NCI-H526 treated with DMSO at 0.1 percent for 48 hours (cell line): ENCODE measurements around the gene USP30.

Experiments used
- DNase-seq: peaks from one replicate; lab custom pipeline; 2025; lab: John Stamatoyannopoulos, UW

The USP30 gene

DNA sequence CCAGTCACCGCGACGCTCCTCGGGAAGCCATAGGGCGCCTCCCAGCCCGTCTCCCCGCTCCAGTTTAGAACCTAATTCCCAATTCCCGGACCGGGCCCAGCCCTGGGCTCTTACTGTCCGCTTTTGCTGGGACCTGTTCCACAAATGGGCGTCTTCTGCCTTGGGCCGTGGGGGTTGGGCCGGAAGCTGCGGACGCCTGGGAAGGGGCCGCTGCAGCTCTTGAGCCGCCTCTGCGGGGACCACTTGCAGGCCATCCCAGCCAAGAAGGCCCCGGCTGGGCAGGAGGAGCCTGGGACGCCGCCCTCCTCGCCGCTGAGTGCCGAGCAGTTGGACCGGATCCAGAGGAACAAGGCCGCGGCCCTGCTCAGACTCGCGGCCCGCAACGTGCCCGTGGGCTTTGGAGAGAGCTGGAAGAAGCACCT is 45.8 kb downstream of the USP30 start:
- DNase-seq = no peak

DNA sequence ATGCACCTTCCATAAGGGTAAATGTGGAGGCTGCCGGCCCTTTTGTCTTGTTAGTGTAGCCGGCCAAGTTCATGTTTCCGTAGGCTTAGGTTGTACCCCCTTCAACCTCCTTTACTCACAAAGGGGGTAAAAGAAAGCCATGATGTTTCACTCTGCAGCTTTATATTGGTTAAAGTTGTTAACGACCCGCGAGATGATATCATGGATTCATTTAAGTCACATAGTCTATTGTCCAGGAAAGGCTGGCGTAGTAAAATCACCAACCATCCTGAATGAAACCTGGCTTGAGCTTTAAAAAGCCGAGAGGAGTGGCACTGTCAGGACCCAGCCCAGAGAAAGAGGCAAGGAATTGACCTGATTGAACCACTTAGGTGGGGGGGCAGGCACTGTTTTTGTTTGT is 46.3 kb downstream of the USP30 start:
- no peak for DNase-seq

DNA sequence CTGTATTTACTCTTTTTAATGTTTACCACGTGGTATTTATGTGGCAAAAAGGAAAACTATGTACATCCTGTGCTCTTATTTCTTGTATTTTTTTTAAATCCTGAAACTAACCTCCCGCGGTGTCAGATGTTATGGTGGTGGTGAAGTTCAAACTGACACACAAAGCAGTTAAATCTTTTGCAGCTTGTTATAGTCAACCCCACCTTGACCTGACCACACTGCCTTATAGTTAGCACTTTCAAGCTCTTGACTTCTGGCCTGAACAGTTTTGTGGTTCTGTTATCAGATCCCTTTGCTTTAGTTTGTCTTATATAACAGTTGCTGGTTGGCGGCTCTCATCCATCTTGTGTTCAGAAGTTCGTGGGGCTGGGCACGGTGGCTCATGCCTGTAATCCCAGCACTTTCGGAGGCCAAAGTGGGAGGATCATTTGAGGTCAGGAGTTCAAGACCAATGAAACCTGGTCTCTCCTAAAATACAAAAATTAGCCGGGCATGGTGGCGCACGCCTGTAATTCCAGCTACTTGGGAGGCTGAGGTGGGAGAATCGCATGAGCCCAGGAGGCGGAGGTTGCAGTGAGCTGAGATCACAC is 47.1 kb downstream of the USP30 start:
- DNase-seq = no peak

GRCh38 chr12:109100741-109101140 is 48.4 kb downstream of the USP30 start:
- no peak for DNase-seq

GRCh38 chr12:109102491-109102890 is 50.1 kb downstream of the USP30 start:
- DNase-seq = no peak

- no peak for DNase-seq
Measured at GRCh38 chr12:109105176-109105575, 52.8 kb downstream of the USP30 start.

- DNase-seq = no peak
Measured at GRCh38 chr12:109109746-109110350, 57.5 kb downstream of the USP30 start.

DNA sequence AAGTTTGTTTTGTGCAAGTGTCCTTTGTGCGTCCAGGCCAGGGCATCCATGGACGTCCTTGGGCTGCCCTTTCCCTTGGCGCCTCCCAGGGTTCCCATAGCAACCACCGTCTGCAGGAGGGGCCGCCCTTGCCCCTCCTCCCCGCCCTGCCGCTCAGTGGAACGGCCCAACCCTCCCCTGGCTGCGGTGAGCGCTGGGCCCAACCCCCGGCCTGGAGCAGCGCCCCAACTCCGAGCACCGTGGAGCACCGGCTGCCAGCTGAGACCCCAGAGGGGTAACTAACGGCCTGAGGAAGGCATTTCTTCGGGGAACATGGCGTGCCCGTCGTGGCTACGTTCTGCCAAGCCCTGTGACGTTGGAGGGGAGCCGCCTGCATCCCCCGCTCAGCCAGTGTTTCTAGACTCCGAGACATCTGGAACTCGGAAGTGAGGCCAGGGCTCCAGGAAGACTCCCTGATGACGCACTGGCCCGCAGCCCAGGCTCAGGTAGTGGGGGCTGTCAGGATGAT is 58.7 kb downstream of the USP30 start:
- DNase-seq = no peak

GRCh38 chr12:109112720-109113465 is 60.5 kb downstream of the USP30 start:
- no peak for DNase-seq

DNA sequence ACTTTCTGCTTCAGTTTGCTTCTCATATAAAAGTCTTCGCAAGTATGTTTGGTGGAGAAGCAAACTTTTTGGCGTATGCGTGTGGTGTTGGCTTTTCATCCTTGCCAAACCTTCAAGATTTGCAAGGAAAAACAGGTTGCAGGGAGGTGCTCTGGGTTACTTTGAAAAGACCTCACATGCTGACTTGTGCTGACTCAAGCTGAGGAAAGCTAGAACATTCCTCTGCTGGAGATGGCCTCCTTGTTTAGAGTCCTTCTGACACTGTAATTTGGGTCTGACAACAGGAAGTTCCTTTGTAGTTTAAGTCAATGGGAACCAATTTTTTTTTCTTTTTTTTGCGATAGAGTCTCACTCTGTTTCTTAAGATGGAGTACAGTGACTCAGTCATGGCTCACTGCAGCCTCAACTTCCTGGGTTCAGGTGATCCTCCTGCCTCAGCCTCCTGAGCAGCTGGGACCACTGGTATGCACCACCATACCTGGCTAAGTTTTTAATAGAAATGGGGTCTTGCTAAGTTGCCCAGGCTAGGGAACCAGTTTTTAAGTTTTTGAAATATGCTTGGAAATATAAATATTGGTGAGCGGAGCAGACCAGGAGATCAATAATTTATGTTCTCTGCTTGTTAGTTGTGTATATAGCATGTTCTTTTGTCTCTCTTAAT is 61.4 kb downstream of the USP30 start:
- DNase-seq = no peak

GRCh38 chr12:109114644-109115043 is 62.3 kb downstream of the USP30 start:
- DNase-seq = no peak

- DNase-seq = no peak
Measured at GRCh38 chr12:109115404-109115757, 63.0 kb downstream of the USP30 start.

DNA sequence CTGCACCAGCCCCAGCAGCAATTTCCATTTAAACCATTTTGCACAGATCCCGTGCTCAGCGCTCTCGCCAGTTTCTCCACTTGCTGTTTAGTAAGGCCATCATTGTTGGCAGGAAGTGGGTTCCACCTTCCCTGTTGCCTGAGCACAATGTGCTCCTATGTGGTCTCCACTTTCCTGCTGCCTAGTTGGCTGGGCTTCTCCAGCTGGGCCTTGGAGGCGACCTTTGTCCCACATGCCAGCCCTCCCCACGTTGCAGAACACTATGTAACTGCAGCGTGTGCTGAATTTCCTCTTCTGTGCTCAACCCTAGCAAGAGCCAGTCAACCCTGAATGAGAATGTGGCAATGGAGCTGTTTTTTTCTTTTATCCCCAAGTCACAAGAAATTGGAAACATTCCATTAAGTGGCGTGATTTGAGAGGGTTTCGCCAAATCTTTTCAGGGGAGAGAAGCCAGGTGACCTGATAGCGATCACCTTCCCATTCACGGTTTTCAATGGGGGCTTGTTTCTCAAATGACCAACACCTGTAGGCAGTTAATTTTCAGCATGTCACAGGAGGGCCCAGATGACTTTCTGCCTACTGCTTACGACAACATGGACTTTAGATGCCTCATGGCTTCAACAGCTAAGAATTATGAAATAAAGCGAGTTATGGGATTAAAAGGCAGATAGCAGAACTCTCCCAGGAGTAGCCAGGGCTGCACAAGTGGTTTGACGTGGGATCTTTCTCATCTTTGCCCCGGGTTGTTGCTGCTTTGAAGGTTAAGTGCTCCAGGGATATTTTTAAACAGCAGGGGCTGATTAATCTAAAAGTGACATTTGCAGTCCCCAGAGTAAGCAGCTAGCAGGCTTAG is 63.6 kb downstream of the USP30 start, which contains the start of gene ACACB:
Gene ACACB (plus strand): TSS at position 830 of the 853 bp plus-strand sequence. CDS start 22,819 bp downstream, outside the sequence.
- no peak for DNase-seq

GRCh38 chr12:109116611-109116949 is 64.2 kb downstream of the USP30 start:
- DNase-seq = no peak

DNA sequence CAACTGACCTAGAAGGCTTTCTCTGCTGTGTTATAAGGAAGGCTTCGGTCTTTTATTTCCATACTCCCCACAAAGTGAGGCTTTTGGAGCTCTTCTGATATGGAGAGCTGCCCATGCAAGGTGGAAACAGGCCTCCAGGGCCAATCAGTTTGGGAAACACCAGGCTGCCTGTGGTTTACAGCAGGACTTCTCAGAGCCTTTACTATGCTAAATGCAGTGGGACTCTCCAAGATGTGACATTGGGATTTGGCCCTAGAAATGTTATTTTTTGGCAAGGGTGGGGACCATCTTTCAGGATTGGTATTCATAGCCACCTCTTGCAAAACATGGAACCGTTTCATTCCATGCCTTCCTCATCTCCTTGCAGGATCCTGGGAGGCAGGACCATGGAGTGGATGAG is 67.7 kb downstream of the USP30 start:
- no peak for DNase-seq

GRCh38 chr12:109120557-109120956 is 68.2 kb downstream of the USP30 start:
- no peak for DNase-seq

DNA sequence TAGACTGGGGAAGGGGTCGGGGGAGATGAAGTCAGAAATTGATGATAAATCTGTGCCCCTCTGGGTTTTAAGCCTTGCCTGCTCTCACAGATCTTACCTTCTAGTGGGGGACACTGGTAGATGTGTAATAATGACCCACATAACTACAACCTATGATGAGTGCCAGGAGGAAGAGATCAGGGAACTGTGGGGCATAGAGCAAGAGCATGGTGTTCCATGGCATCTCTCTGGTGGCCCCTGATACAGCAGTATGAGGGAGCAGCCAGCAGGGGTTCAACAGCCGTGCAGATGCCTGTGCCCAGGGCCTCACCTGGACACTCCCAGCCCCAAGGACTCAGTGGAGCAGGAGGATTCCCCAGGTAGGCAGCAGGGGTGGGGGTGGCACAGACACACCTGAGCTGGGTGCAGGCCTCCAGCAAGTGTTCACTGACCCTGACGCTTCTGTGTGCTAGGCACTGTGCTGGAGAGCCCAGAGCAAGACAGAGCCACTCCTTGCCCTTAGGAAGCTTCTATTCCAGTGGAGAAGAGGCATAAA is 69.0 kb downstream of the USP30 start:
- DNase-seq = no peak

DNA sequence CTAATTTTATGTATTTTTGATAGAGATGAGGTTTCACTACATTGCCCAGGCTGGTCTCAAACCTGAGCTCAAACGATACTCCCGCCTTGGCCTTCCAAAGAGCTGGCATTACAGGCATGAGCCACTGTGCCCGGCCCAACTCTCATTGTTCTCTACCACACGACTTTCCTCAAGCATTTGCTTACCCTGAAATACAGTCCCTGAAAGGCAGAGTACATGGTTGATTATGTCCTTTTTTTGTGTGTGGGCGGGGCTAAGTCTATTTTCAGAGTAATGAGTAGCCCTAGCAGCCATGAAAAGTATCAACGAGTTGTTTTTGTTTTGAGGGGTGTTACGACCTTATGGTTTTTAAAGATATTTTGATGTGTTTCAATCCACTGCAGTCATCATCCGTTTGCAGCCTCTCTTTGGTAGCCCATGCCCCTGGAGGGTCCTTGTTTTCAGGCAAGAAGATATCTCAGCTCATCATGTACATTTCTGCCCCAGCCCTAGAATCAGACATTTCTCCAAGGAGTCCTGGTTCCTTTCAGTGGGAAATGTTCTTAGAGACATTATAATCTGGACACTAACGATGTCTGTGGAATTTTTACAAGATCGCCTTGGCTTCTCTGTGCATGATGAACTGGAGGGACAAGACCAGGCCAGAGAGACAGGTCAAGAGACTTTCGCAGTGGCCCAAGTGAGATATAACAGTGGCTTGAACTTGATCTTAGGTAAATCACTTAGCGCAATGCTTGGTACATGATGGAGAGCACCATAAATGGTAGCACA is 72.7 kb downstream of the USP30 start:
- no peak for DNase-seq

GRCh38 chr12:109125791-109126190 is 73.4 kb downstream of the USP30 start:
- no peak for DNase-seq

GRCh38 chr12:109126784-109127183 is 74.4 kb downstream of the USP30 start:
- DNase-seq = no peak
